Transverse colon (tissue), 4 donors: ENCODE results near the gene PSMC2. TPM values are rescaled to one million over a fixed set of nuclear protein-coding genes. Genes with fewer than 3 reads are reported as not detected.

Experiments used
- DNase-seq: peaks from one replicate; pipeline ENCODE4 v3.0.0-alpha.2; 2019
- H3K27ac ChIP-seq, 4 donors: fragments of 200-600 bp; sonication (generic); 2 replicates each; pipeline ENCODE4 v1.5.1; 2016 to 2018; ENCODE audit warnings: inconsistent platforms in 4 of 4
- H3K27me3 ChIP-seq: fragments of 200-600 bp; sonication (generic); 2 replicates; pipeline ENCODE4 v1.5.1; 2017; ENCODE audit warnings: inconsistent platforms
- H3K36me3 ChIP-seq, 4 donors: fragments of 200-600 bp; sonication (generic); 2 replicates each; pipeline ENCODE4 v1.5.1; 2017 to 2019; ENCODE audit warnings: inconsistent platforms in 4 of 4
- H3K4me1 ChIP-seq, 4 donors: fragments of 200-600 bp; sonication (generic); 2 replicates each; pipeline ENCODE4 v1.5.1; 2017 to 2020; ENCODE audit warnings: inconsistent platforms in 4 of 4
- H3K4me3 ChIP-seq, 4 donors: fragments of 200-600 bp; sonication (generic); 1 replicate in 1 of 4; 2 replicates in 3 of 4; pipeline versions ENCODE4 v1.5.1 to v1.6.1; 2017 to 2019; ENCODE audit warnings: inconsistent platforms in 4 of 4
- H3K9me3 ChIP-seq, 2 donors: fragments of 200-600 bp; sonication (generic); 2 replicates each; pipeline ENCODE4 v1.5.1; 2017 to 2019; ENCODE audit warnings: inconsistent platforms in 2 of 2
- CTCF ChIP-seq, 5 experiments: fragments of 200-600 bp in 3 of 5; fragments of 450-650 bp in 2 of 5; sonication (generic) in 3 of 5; IDR thresholded peaks; 1 replicate in 2 of 5; 2 replicates in 3 of 5; pipeline ENCODE4 v1.5.1; 2016 to 2017; ENCODE audit warnings: antibody characterized with exemption in 5 of 5, inconsistent platforms in 3 of 5, mild to moderate bottlenecking in 2 of 5, moderate library complexity in 1 of 5
- EP300 ChIP-seq: sonication (generic); formaldehyde crosslinking; IDR thresholded peaks from one replicate; pipeline ENCODE4 v1.6.1; 2017; ENCODE audit warnings: antibody characterized with exemption, low read depth
- POLR2A ChIP-seq: fragments of 450-650 bp; IDR thresholded peaks from one replicate; pipeline ENCODE4 v1.6.1; 2016; ENCODE audit warnings: antibody characterized with exemption, mild to moderate bottlenecking, moderate library complexity
- POLR2AphosphoS5 ChIP-seq, 3 donors: sonication (generic); formaldehyde crosslinking; IDR thresholded peaks; one replicate each; pipeline ENCODE4 v1.6.1; 2016; ENCODE audit warnings: antibody characterized with exemption in 3 of 3
- WGBS, 2 donors: methylation state at CpG; one replicate each; pipeline ENCODE4 v1.1.5; 2018; ENCODE audit warnings: low coverage in 1 of 2; 5-methylcytosine and 5-hydroxymethylcytosine counted together
- in situ Hi-C, 4 donors: fragments of 200-750 bp; cut with MboI; loops; one replicate each; pipeline versions ENCODE4 v1.15.0 to v1.15.1; 2017; ENCODE audit warnings: low sequenced_read_pairs in 3 of 4, low pct_ligation_motif_present in 1 of 4, low pct_unique_long_range_greater_than_20kb in 1 of 4
- intact Hi-C: fragments of 100-400 bp; cut with DNase I; formaldehyde crosslinking; loops from one replicate; pipeline ENCODE4 v1.15.1; 2023; ENCODE audit warnings: low total_unique reads
- small RNA-seq, 4 donors: library from RNA; depleted of rRNA; stranded (forward); fragments of <200 nt; gene quantifications; one replicate each; pipeline ENCODE3, GENCODE V24; 2016
- total RNA-seq, 4 donors: library from RNA; depleted of rRNA; stranded (reverse); fragments of >200 nt; gene quantifications; one replicate each; pipeline ENCODE4 v1.1.0, GENCODE V29; 2016

PSMC2 gene
- total RNA-seq, 4 donors from 2014 or later, result 5.2 to 88.6 (median 55.7) TPM

GRCh38 chr7:103418241-103418640, 70.8 kb downstream of the PSMC2 start:
- TF ChIP-seq EP300 (no peak), CTCF (IDR thresholded peaks at IDR 0.05) (no peak), POLR2AphosphoS5 (IDR thresholded peaks at IDR 0.05) (no peak), POLR2A (no peak)
- DNase-seq, result no peak
- 88% methylated on average over 3 of the region's 3 CpGs; no CpG with 5 or more reads in 1 of the 2 donors for WGBS, 2 donors
- in situ Hi-C loops (no loop called here), intact Hi-C loops (no loop called here)
- H3K36me3 ChIP-seq, result no peaks in the 10 kb centered on the region
- no peaks in the 10 kb centered on the region for H3K4me1 ChIP-seq
- H3K27me3 ChIP-seq, result no peaks in the 10 kb centered on the region
- H3K4me3 ChIP-seq, result no peak overlapping the region
- H3K27ac ChIP-seq, result no peak overlapping the region
- no peaks in the 10 kb centered on the region for H3K9me3 ChIP-seq

Small RNA genes lying within 50 kb of the gene (small RNA-seq; reads per million reads assigned to genes)
- 0 to 5.0 (median 0.42) reads per million in 4 donors for gene RPS29P16

Other genes with a start within 250 kb of the PSMC2 start
- gene NAPEPLD, start 198.5 kb upstream of the PSMC2 start, total RNA-seq, result 100 to 1,000 TPM in 1 of 4 donors, 10 to 100 TPM in 3; 51.9 to 179 (median 81.8) TPM
- 10 to 100 TPM; 20.6 to 64.6 (median 46.3) TPM for gene PMPCB, start 50.2 kb upstream of the PSMC2 start, total RNA-seq
- 10 to 100 TPM; 16.4 to 48.6 (median 27.7) TPM for gene DNAJC2, start 2.9 kb upstream of the PSMC2 start, total RNA-seq
- gene SLC26A5, start 98.6 kb downstream of the PSMC2 start, total RNA-seq, result 1 to 10 TPM in 1 of 4 donors, under 1 TPM in 2, not detected in 1; 0.27 to 6.0 (median 0.32) TPM